Thyroid gland (tissue), 4 donors: ENCODE data around the gene CCL20. TPM values are rescaled to one million over a fixed set of nuclear protein-coding genes. Genes with fewer than 3 reads are reported as not detected.

Source experiments
- DNase-seq, 2 donors: peaks; one replicate each; pipeline ENCODE4 v3.0.0-alpha.2; 2019
- H3K27ac ChIP-seq, 3 donors: fragments of 200-600 bp; sonication (generic); 1 replicate in 2 of 3; 2 replicates in 1 of 3; pipeline ENCODE4 v1.5.1; 2016 to 2019; ENCODE audit warnings: mild to moderate bottlenecking in 1 of 3, moderate library complexity in 1 of 3
- H3K27me3 ChIP-seq: fragments of 200-600 bp; sonication (generic); one replicate; pipeline ENCODE4 v1.5.1; 2019
- H3K36me3 ChIP-seq, 2 donors: fragments of 200-600 bp; sonication (generic); one replicate each; pipeline ENCODE4 v1.5.1; 2016 to 2019
- H3K4me1 ChIP-seq, 2 donors: fragments of 200-600 bp; sonication (generic); one replicate each; pipeline ENCODE4 v1.5.1; 2017 to 2019
- H3K4me3 ChIP-seq, 3 donors: fragments of 200-600 bp; sonication (generic); replicated peaks in 1 of 3; 1 replicate in 2 of 3; 2 replicates in 1 of 3; pipeline ENCODE4 v1.5.1; 2016; ENCODE audit warnings: mild to moderate bottlenecking in 1 of 3
- H3K9me3 ChIP-seq: fragments of 200-600 bp; sonication (generic); one replicate; pipeline ENCODE4 v1.5.1; 2017
- CTCF ChIP-seq, 6 experiments: fragments of 200-600 bp in 3 of 6; fragments of 450-650 bp in 3 of 6; sonication (generic) in 3 of 6; IDR thresholded peaks; one replicate each; pipeline ENCODE4 v1.5.1; 2016 to 2019; ENCODE audit warnings: antibody characterized with exemption in 6 of 6, mild to moderate bottlenecking in 2 of 6, inconsistent platforms in 1 of 6, moderate library complexity in 1 of 6
- POLR2A ChIP-seq, 2 donors: fragments of 450-650 bp; IDR thresholded peaks; one replicate each; pipeline ENCODE4 v1.6.1; 2017; ENCODE audit warnings: antibody characterized with exemption in 2 of 2, mild to moderate bottlenecking in 2 of 2, moderate library complexity in 1 of 2
- WGBS, 2 donors: methylation state at CpG; one replicate each; pipeline ENCODE4 v1.1.5; 2017; 5-methylcytosine and 5-hydroxymethylcytosine counted together
- intact Hi-C: fragments of 100-400 bp; cut with DNase I; formaldehyde crosslinking; loops from one replicate; pipeline ENCODE4 v1.15.1; 2023
- total RNA-seq, 4 donors: library from RNA; depleted of rRNA; stranded (reverse); fragments of >200 nt; gene quantifications; one replicate each; pipeline ENCODE4 v1.2.3, GENCODE V29; 2016

CCL20 gene
- total RNA-seq, 4 donors from 2014 or later = not detected

- no peak for TF ChIP-seq CTCF (IDR thresholded peaks at IDR 0.05)
- no peak for TF ChIP-seq POLR2A (IDR thresholded peaks at IDR 0.05)
- Histone ChIP-seq H3K36me3 (no peaks in the 10 kb centered on the region), H3K4me3 (no peak overlapping the region), H3K9me3 (no peaks in the 10 kb centered on the region), H3K27ac (peak overlapping the region in 1 of 3 donors; percentile 22), H3K4me1 (peaks cover 0 to 3% of the 10 kb centered on the region in 2 donors), H3K27me3 (no peaks in the 10 kb centered on the region)
- DNase-seq = peak; percentile 52 to 67
- intact Hi-C loops = no loop called here
- 45 to 52% methylated on average over 10 of the region's 10 CpGs for WGBS, 2 donors
Measured at GRCh38 chr2:227817850-227818674, 4.4 kb downstream of the CCL20 start.

GRCh38 chr2:227818675-227819397 is 5.2 kb downstream of the CCL20 start:
- intact Hi-C loops = no loop called here
- H3K27ac ChIP-seq = peak overlapping the region in 1 of 3 donors; percentile 22
- H3K27me3 ChIP-seq = no peaks in the 10 kb centered on the region
- H3K36me3 ChIP-seq = no peaks in the 10 kb centered on the region
- no peak overlapping the region for H3K4me3 ChIP-seq
- DNase-seq = peak in 1 of 2 donors; percentile 12
- WGBS, 2 donors = 81 to 84% methylated on average over 9 of the region's 9 CpGs
- TF ChIP-seq CTCF (IDR thresholded peaks at IDR 0.05) = no peak
- TF ChIP-seq POLR2A (IDR thresholded peaks at IDR 0.05) = no peak
- H3K9me3 ChIP-seq = no peaks in the 10 kb centered on the region
- peaks cover 0 to 3% of the 10 kb centered on the region in 2 donors for H3K4me1 ChIP-seq

GRCh38 chr2:227819398-227819697 is 5.7 kb downstream of the CCL20 start:
- Histone ChIP-seq H3K4me1 (peaks cover 0 to 3% of the 10 kb centered on the region in 2 donors), H3K36me3 (no peaks in the 10 kb centered on the region), H3K9me3 (no peaks in the 10 kb centered on the region), H3K4me3 (no peak overlapping the region), H3K27me3 (no peaks in the 10 kb centered on the region), H3K27ac (peak overlapping the region in 1 of 3 donors; percentile 22)
- intact Hi-C loops = no loop called here
- peak in 1 of 2 donors; percentile 14 for DNase-seq
- WGBS, 2 donors = 69 to 74% methylated on average over 3 of the region's 3 CpGs
- no peak for TF ChIP-seq POLR2A (IDR thresholded peaks at IDR 0.05)
- no peak for TF ChIP-seq CTCF (IDR thresholded peaks at IDR 0.05)

- Histone ChIP-seq H3K4me3 (no peak overlapping the region), H3K36me3 (no peaks in the 10 kb centered on the region), H3K4me1 (peaks cover 0 to 3% of the 10 kb centered on the region in 2 donors), H3K27me3 (no peaks in the 10 kb centered on the region), H3K9me3 (no peaks in the 10 kb centered on the region), H3K27ac (no peak overlapping the region)
- intact Hi-C loops = no loop called here
- DNase-seq = no peak
- 90 to 94% methylated on average over 4 of the region's 4 CpGs for WGBS, 2 donors
- TF ChIP-seq POLR2A (IDR thresholded peaks at IDR 0.05) (no peak), CTCF (IDR thresholded peaks at IDR 0.05) (no peak)
Measured at GRCh38 chr2:227821043-227821942, 7.7 kb downstream of the CCL20 start.
